Stimulated activated CD4-positive, alpha-beta T cell treated with anti-CD3 and anti-CD28 coated beads, TNF-alpha, amount 100 ng/mL, for 24 hours (primary cell): Measurements from ENCODE around the gene KRT8.
A peak's percentile ranks its signal among the peaks of the same experiment; 100 is the strongest.

ENCODE experiments used
- DNase-seq, 3 experiments: peaks; one replicate each; pipeline ENCODE4 v3.0.0-alpha.2; 2020; ENCODE audit warnings: low read depth in 3 of 3

Gene KRT8

DNA sequence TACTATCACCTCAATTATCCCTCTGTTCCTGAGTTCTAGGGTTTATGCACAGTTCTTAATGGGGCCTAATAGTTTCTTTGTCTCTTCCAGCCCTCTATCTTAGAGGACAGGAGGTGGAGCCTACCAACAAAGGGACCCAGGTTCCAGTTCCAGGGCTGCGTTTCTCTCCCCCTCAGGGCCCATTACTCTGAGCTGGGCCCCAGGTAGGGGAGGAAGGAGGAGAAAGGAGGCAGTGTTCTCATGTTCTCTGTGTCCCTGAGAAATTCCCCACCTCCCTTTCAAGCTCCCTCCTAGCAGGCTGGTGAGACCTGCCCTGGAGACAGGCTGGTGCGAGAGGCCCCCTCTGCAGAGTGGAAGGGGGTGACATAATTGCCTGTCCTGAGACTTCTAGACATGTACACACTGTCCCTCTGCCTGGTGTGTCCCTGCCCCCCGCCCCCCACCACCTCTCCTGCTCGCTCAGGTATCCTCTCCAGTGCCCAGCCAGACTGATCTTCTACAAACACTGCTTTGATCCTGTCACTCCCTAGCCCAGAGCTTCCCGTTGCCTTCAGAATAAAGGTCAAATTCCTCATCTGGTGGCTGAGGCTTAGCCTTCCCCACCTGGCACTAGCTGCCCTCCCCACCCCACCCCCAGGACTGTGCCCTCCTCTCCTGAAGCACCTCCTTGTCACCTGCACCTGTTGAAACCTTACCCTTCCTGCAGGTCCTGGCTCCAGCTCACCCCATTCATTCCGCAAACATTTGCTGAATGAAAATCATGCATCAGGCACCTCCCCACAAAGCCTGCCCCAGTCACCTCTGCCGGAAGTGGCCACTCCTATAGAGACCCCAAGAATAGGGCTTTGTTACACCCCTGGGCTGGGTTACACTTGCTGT is 21.1 kb upstream of the KRT8 start:
- DNase-seq: no peak

- DNase-seq: no peak
These were observed 20.2 kb upstream of the KRT8 start for GRCh38 chr12:52924764-52925716.

DNA sequence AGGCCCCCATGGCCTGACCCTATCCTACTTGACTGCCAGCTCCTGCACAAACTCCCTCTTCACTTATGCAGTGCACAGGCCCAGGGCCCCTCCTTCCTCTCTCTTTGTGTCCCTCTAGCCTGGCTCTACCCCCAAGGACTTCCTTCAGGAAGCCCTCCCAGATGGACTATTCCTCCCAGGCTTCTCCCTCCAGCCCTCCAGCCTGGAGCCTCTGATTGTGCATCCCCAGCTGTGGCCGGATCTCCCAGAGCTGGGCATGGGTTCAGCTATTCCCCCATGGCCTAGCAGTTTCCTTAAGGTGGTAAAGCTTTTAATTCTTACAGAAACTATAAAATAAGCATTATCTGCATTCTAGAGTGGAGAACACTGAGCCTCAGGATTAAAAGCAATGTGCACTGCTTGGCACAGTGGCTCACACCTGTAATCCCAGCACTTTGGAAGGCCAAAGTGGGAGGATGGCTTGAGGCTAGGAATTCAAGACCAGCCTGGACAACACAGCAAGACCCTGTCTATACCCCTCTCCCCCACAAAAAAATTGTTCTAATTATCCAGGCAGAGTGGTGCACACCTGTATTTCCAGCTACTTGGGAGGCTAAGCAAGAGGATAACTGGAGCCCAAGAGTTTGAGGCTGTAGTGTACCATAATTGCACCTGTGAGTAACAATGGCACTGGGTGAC is 16.8 kb upstream of the KRT8 start:
- DNase-seq: no peak

DNA sequence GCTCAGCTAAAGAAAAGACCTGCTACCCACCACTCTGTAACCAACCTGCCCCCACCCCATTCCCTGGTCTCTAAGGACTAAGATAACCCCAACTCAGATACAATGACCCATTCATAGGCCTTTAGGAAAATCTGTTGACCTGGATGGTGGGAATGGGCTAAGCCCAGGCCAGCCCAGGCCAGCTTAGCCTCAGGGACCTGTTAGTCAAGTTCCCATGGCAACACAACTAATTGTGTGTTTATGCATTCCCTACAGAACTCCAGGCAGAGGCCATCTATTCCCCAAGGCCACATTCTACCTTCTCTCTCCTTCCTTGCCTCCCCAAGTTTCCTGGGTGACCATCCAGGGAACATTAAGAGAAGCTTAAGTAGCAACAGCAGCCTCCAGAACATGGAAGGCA is 16.1 kb upstream of the KRT8 start:
- DNase-seq: no peak

GRCh38 chr12:52918784-52919183 is 13.9 kb upstream of the KRT8 start:
- no peak for DNase-seq

GRCh38 chr12:52918351-52918750 is 13.5 kb upstream of the KRT8 start:
- no peak for DNase-seq

DNA sequence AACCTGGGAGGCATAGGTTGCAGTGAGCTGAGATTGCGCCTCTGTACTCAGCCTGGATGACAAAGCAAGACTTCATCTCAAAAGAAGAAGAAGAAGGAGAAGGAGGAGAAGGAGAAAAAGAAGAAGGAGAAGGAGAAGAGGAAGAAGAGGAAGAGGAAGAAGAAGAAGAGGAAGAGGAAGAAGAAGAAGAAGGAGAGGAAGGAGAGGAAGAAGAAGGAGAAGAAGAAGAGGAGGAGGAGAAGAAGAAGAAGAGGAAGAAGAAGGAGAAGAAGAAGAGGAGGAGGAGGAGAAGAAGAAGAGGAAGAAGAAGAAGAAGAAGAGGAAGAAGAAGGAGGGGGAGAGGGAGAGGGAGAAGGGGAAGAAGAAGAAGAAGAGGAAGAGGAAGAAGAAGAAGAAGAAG is 12.9 kb upstream of the KRT8 start:
- no peak for DNase-seq

- no peak for DNase-seq
These were observed 11.3 kb upstream of the KRT8 start for GRCh38 chr12:52916216-52916615.

DNA sequence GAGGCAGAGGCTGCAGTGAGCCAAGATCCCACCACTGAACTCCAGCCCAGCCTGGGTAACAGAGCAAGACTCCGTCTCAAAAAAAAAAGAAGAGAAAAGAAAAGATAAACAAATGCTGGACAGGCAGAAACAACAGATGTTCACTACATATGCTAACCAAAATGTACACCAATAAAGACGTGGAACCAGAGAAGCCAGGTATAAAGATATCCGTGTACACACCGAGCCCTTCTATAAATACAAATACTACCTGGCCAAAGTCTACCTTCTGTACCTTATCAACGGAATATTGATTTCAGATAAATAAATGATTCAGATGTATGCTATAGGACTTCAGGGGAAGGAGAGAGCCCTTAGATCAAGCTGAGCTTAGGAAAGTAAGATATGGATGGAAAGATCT is 10.8 kb upstream of the KRT8 start:
- no peak for DNase-seq

DNA sequence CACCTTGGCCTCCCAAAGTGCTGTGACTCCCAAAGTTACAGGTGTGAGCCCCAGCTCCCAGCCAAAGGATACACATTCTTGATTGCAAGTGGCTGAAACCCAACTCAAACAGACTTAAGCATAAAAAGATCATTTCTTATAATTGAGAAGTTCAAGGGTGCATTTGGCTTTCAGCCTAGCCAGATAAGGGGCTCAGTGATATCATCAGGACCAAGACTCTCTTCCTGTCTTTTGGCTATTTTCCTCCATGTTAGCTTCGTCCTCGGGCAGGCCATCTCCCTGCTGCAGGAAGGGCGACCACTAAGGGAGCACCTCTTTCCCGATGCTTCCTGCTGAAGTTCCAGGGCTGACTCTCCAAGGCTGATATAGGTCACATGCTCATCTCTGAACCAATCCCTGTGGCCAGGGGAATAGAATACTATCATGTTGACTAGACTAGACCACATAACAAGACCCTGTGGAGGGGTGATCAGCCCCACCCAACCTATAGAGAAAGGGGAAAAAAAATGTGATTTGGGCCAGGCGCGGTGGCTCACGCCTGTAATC is 9.8 kb upstream of the KRT8 start:
- DNase-seq: no peak

- no peak for DNase-seq
These were observed 8.6 kb upstream of the KRT8 start for GRCh38 chr12:52913431-52913821.

DNA sequence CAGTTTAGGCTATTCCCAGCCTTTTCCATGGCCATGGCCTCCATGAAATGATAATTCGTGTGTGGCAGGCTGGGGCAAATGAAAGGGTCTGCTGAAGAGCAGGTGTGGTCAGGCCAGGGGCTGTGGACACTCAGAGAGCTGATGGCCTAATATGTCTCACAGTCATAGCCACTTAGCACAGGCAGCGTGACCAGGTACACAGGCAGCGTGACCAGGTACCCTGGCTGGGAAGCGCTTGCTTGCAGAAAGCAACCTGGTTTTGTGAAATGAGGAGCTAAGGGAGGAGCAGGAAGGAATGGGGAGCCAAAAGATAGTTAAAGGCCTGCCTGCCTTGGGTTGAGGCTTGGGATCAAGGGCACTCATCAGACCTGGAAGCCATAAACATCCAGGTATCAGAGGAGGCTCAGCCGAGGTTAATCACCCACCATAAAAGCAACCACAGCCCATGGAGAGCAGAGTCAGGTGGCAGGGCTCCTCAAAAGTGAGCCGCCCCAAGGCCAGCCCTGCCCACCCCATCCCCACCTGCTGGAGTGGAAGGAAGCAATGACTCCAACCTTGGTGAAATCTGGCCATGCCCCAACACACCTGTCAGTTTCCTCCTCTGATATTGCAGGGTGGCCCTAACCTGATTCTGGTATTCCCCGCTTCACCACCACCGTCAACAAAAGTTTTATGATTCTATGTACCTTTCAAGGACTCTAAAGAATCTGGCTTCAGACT is 8.0 kb upstream of the KRT8 start:
- DNase-seq: no peak

- no peak for DNase-seq
These were observed 5.5 kb upstream of the KRT8 start for GRCh38 chr12:52910248-52910883.

GRCh38 chr12:52909796-52910195 is 4.9 kb upstream of the KRT8 start:
- no peak for DNase-seq

- DNase-seq: no peak
These were observed 4.5 kb upstream of the KRT8 start for GRCh38 chr12:52909331-52909730.

- DNase-seq: no peak
These were observed 2.4 kb upstream of the KRT8 start for GRCh38 chr12:52907092-52907810.

- no peak for DNase-seq
These were observed 1.3 kb upstream of the KRT8 start for GRCh38 chr12:52906191-52906601.

- peak in 1 of 3 experiments; percentile 24 for DNase-seq
These were observed 894 bp downstream of the KRT8 start for GRCh38 chr12:52903855-52904508.

- peak; percentile 33 to 59 (median 46) for DNase-seq
These were observed 1.5 kb downstream of the KRT8 start for GRCh38 chr12:52903285-52903854.
